ENCODE results near the gene ESRRA.

- TF ChIP-seq TEF (CRISPR knock-in tag; IDR thresholded peaks at IDR 0.05) (no peak), FOXO1 (CRISPR knock-in tag; IDR thresholded peaks at IDR 0.05) (no peak), NBN (conservative IDR thresholded peaks at IDR 0.05) (no peak), ATF3 (CRISPR knock-in tag; IDR thresholded peaks at IDR 0.05) (no peak), KLF9 (CRISPR knock-in tag; IDR thresholded peaks at IDR 0.05; ENCODE audit: low read depth) (no peak), GABPB1 (CRISPR knock-in tag; IDR thresholded peaks at IDR 0.05) (no peak), SOX5 (CRISPR knock-in tag; IDR thresholded peaks at IDR 0.05; ENCODE audit: borderline replicate concordance) (no peak), ETV6 (CRISPR knock-in tag; conservative IDR thresholded peaks at IDR 0.05) (no peak), CTCF (CRISPR knock-in tag; IDR thresholded peaks at IDR 0.05) (no peak), RXRA (CRISPR knock-in tag; IDR thresholded peaks at IDR 0.05) (no peak), ZNF143 (CRISPR knock-in tag; IDR thresholded peaks at IDR 0.05) (no peak), SP1 (IDR thresholded peaks at IDR 0.05) (no peak), SP1 (CRISPR knock-in tag; IDR thresholded peaks at IDR 0.05) (no peak), MYC (CRISPR knock-in tag; IDR thresholded peaks at IDR 0.05; ENCODE audit: borderline replicate concordance) (no peak), ZSCAN22 (CRISPR knock-in tag; IDR thresholded peaks at IDR 0.05) (no peak)
Observed at GRCh38 chr11:64330888-64331287, 25.6 kb downstream of the ESRRA start.
